Large intestine (tissue), 3 donors: ENCODE results near the gene CACNA1B. TPM values are rescaled to one million over a fixed set of nuclear protein-coding genes. Genes with fewer than 3 reads are reported as not detected.

Experiments
- DNase-seq, 2 donors: peaks; one replicate each; pipeline versions ENCODE4 v3.0.0 to v3.0.0-alpha.2; 2013
- H3K27ac ChIP-seq: one replicate; pipeline ENCODE4 v1.5.1; 2013; ENCODE audit warnings: low read length
- H3K27me3 ChIP-seq: 2 replicates; pipeline ENCODE4 v1.6.1; 2013; ENCODE audit warnings: low read length; ENCODE audit not compliant: control insufficient read depth, insufficient read depth
- H3K36me3 ChIP-seq: 2 replicates; pipeline ENCODE4 v1.6.1; 2013; ENCODE audit warnings: low read length; ENCODE audit not compliant: control insufficient read depth, insufficient read depth
- H3K4me1 ChIP-seq: one replicate; pipeline ENCODE4 v1.6.1; 2013; ENCODE audit warnings: low read length; ENCODE audit not compliant: control insufficient read depth, insufficient read depth
- H3K4me3 ChIP-seq: one replicate; pipeline ENCODE4 v1.5.1; 2013; ENCODE audit warnings: low read length
- H3K9me3 ChIP-seq: one replicate; pipeline ENCODE4 v1.6.1; 2013; ENCODE audit warnings: mild to moderate bottlenecking, low read depth, low read length, moderate library complexity; ENCODE audit not compliant: control insufficient read depth
- WGBS: methylation state at CpG from one replicate; pipeline ENCODE4 v1.1.5; 2013; ENCODE audit warnings: low lambda C conversion rate; ENCODE audit not compliant: insufficient coverage; 5-methylcytosine and 5-hydroxymethylcytosine counted together
- polyA plus RNA-seq: library from polyadenylated mRNA; unstranded; fragments of 120-200 nt; gene quantifications from one replicate; pipeline ENCODE4 v1.2.1, GENCODE V29; 2013

Gene CACNA1B
- polyA plus RNA-seq, 1 donor: 1.8 TPM

DNA sequence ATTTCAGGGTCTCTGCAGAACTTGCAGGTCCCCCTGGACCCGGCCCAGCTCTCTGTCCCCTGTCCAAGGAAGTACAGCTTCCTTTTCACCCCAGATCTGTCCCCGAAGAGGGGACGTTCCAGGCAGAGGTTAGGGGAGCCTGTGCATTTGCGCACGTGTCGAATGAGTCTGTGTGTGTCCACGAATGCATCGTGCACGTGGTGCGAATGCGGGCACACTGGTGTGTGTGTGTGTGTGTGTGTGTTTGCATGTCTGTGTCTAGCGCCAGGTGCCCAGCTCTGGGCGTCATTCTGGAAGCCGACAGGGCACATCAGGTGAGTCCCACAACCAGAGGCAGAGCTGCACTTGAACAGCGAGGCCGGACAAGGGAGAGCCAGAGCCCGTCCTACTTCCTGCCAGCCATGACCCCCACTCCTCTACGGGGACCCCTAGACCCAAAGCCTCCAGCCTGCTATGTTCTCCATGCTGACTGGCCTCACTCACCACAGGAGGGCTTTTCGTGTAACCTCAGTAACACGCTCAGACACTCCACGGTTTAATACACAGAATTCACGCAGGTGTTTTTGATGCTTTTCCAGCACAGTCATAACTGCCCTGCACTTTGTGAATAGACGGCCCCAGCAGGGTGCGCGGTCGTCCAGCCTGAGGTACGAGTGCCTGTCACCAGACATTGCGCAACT, 41.3 kb upstream of the CACNA1B start:
- peaks cover 41% of the 10 kb centered on the region for H3K36me3 ChIP-seq
- WGBS: no CpG with 5 or more reads among the region's 28 CpGs

DNA sequence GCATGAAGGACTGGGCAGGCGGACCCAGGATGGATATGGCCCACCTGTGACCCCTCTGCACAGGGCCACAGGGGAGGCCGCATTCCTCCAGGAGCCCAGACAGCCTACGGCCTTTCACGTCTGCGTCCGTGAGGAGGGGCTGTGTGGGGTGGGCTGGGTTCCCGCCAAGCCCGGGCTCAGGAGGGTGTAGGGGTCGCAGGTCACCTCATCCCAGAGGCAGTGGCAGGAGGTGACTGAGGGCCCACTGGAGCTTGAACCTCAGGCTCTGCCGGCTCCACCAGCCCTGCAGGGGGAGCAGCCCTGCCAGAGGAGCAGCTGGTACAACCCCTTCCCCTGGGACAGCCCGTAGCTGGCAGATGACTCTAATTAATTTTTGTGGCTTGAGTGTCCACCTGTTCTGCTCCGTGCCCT, 40.7 kb upstream of the CACNA1B start:
- Histone ChIP-seq H3K36me3 (peaks cover 39% of the 10 kb centered on the region), H3K9me3 (peaks cover 31% of the 10 kb centered on the region), H3K4me1 (no peaks in the 10 kb centered on the region), H3K27ac (no peak overlapping the region), H3K27me3 (no peaks in the 10 kb centered on the region), H3K4me3 (no peak overlapping the region)
- no peak for DNase-seq
- no CpG with 5 or more reads among the region's 12 CpGs for WGBS

More for the DNA sequence above, 41.3 kb upstream of the CACNA1B start:
- no peak overlapping the region for H3K27ac ChIP-seq
- no peak for DNase-seq
- H3K27me3 ChIP-seq: no peaks in the 10 kb centered on the region
- no peak overlapping the region for H3K4me3 ChIP-seq
- H3K4me1 ChIP-seq: no peaks in the 10 kb centered on the region
- peaks cover 32% of the 10 kb centered on the region for H3K9me3 ChIP-seq

DNA sequence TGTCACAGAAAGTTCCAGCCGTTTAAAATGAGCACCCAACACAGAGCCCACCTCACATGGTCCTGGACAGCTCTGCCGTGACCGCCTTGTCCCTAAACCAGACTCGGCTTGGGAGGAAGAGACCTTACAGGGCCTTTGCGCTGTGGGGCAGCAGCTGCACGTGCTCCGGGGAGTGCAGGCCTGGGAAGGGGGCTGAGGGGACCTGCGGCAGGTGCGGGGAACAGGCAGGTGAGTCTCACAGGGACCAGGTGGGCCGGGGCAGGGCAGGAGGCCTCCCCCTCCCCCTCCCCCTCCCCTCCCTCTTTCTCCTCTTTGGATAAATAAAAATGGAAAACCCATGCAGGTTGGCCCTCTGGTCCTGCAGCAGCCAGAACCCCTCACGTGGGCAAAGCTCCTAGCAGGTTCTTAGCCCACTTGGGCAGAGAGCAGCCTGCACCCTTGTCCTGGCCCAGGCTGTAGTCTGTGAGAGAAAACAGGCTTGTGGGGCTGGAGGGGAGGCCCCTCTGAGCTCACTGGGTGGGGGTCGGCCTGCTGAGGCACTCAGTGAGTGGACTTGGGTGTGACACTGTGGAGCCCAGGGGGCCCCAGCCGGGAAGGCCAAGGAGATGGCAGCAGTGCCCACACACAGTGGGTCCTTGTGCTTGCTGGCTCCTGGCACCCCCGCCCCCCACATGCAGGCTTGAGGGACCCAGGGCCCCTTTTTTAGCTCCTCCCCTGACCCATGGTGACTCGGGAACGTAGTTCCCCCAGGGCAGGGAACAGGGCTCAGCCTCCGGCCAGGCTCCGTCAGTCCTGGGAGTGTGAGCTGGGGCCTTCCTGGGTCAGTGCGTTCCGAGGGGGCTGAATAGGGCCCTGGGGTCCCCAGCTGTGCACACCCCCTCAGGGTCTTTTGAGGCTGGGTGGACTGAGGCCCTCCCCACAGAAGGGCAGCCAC, 40.0 kb upstream of the CACNA1B start:
- Histone ChIP-seq H3K27me3 (no peaks in the 10 kb centered on the region), H3K36me3 (peaks cover 37% of the 10 kb centered on the region), H3K27ac (no peak overlapping the region), H3K4me1 (no peaks in the 10 kb centered on the region), H3K4me3 (no peak overlapping the region), H3K9me3 (peaks cover 24% of the 10 kb centered on the region)
- WGBS: no CpG with 5 or more reads among the region's 20 CpGs
- DNase-seq: no peak

DNA sequence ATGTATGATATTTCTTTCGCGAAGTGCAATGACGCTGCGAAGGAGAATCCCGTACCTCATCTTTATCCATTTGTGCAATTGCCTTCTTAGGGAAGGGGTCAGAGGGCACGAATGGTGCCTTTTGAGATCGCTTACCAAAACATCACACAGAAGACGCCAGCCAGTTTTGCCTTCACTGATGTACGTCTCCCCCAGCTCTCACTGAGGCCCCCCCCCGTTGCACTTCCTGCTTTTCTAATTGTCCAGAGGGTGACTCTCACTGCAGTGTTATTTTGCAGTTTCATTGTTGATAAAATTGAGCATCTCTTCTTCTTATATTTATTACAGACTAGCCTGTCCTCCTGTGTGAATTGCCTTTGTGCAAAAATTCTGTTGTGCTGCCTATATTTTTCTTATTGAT, 39.0 kb upstream of the CACNA1B start:
- Histone ChIP-seq H3K27me3 (no peaks in the 10 kb centered on the region), H3K36me3 (peaks cover 27% of the 10 kb centered on the region), H3K27ac (no peak overlapping the region), H3K4me1 (no peaks in the 10 kb centered on the region), H3K9me3 (peaks cover 16% of the 10 kb centered on the region), H3K4me3 (no peak overlapping the region)
- no peak for DNase-seq
- WGBS: no CpG with 5 or more reads among the region's 10 CpGs

DNA sequence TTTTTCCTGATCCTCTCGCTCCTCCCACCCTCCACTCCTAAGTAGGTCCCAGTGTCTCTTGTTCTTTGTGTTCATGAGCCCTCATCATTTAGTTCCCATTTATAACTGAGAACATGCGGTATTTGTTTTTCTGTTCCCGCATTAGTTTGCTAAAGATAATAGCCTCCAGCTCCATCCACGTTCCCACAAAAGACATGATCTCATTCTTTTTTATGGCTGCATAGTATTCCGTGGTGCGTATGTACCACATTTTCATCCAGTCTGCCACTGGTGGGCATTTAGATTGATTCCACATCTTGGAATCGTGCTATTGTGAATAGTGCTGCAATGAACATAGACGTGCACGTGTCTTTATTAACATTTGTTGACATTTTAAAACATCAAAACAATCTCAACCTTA, 34.2 kb upstream of the CACNA1B start:
- no peak for DNase-seq
- 100% methylated on average over 3 of the region's 9 CpGs for WGBS
- H3K4me1 ChIP-seq: no peaks in the 10 kb centered on the region
- no peaks in the 10 kb centered on the region for H3K36me3 ChIP-seq
- H3K4me3 ChIP-seq: no peak overlapping the region
- no peak overlapping the region for H3K27ac ChIP-seq
- no peaks in the 10 kb centered on the region for H3K27me3 ChIP-seq
- H3K9me3 ChIP-seq: peaks cover 2% of the 10 kb centered on the region

DNA sequence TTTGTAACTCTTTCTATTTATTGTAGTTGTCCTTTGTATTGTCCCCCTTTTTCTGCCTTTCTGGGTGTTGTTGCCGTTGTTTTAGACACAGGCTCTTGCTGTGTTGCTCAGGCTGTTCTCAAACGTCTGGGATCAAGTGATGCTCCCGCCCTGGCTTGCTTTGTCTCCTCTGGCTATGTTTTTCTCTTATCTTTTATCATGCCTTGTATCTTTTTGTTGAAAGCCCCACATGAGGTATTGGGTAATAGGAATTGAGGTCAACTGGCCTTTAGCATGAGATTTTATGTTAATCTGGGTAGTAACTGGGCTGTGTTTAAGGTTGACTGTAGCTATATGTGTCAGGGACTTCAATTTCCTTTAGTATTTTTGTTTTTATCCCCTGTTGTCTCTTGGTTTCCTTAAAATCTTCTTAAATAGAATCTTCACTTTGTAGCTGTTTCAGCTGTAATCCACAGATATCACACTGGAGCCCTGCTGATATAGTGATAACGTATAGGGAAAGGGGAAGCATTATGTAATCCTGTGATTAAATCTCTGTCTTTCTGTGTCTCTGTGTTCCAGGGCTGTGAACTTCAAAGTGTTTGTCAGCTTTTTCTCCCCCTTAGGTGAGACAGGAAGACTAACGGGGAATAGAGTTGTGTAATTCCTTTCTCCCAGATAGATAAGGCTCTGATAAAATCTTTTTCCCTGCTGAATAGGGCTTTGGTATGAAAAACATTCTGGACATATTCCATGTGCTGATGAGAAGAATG, 25.9 kb upstream of the CACNA1B start:
- Histone ChIP-seq H3K27ac (no peak overlapping the region), H3K4me3 (no peak overlapping the region), H3K36me3 (no peaks in the 10 kb centered on the region), H3K4me1 (no peaks in the 10 kb centered on the region), H3K9me3 (peaks cover 15% of the 10 kb centered on the region), H3K27me3 (no peaks in the 10 kb centered on the region)
- 83% methylated on average over 1 of the region's 5 CpGs for WGBS
- no peak for DNase-seq

DNA sequence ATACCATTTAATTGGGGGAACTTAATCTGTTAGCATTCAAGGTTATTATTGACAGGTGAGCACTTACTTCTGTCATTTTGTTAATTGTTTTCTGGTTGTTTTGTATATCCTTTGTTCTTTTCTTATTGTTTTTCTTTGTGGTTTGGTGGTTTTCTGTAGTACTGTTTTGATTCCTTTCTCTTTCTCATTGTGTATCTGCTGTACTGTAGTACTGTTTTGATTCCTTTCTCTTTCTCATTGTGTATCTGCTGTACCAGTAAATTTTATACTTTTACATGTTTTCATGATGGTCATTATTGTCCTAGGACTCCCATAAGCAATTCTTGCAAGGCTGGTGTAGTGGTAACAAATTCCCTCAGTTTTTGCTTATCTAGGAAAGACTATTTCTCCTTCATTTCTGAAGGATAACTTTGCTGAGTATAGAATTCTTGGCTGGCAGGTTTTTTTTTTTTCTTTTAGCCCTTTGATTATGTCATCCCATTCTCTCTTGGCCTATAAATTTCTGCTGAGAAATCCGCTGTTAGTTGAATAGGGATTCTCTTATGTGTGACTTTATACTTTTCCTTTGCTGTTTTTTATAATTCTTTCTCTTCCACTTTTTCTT, 24.1 kb upstream of the CACNA1B start:
- H3K27me3 ChIP-seq: no peaks in the 10 kb centered on the region
- H3K4me3 ChIP-seq: no peak overlapping the region
- H3K4me1 ChIP-seq: no peaks in the 10 kb centered on the region
- no peaks in the 10 kb centered on the region for H3K36me3 ChIP-seq
- 100% methylated on average over 1 of the region's 1 CpG for WGBS
- no peak overlapping the region for H3K27ac ChIP-seq
- H3K9me3 ChIP-seq: peaks cover 15% of the 10 kb centered on the region
- no peak for DNase-seq

DNA sequence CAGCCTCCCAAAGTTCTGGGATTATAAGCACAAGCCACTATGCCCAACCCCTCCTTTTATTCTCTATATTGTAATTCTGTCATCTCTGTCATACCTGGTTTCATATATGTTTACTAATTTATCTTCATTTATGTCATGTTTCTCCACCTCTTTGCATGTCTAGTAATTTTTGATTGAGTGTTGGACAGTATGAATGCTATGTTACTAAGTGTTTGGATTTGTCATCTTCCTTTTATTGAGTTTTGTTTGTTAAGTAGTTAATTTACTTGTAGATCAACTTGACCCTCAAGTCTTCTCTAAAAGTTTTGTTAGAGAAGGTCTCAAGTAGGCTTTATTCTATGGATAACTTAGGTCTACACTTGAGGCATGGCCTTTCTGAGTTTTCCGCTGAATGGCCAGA, 17.2 kb upstream of the CACNA1B start:
- DNase-seq: no peak
- WGBS: no CpG with 5 or more reads among the region's 1 CpG
- no peaks in the 10 kb centered on the region for H3K36me3 ChIP-seq
- no peaks in the 10 kb centered on the region for H3K4me1 ChIP-seq
- H3K27me3 ChIP-seq: no peaks in the 10 kb centered on the region
- no peak overlapping the region for H3K27ac ChIP-seq
- peaks cover 11% of the 10 kb centered on the region for H3K9me3 ChIP-seq
- H3K4me3 ChIP-seq: no peak overlapping the region

DNA sequence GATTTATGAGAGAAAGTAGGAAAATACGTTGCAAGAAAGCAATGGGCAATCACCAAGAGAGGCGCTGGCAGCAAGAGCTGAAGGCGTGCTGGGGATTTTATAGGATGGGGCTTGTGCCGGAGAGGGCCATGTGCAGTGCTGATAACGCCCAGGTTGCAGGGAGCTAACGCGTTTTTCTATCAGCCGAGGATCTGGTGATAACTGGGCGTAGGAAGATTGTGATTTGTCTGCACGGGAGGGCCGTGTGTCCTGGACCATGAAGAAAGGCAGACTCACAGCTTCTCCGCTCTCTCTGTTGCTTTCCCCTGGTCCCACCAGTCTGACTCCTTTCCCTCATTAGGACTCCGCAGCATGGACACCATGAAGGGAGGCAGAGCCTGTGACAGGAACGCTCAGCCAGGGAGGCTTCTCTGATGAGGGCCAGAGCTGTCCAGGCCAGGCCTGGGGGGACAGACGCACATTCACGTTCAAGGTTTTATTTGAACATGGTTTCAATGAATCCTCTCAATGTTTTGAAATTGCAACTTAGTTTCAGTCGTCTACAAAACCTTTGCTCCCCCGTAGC, 11.9 kb upstream of the CACNA1B start:
- 100% methylated on average over 1 of the region's 18 CpGs for WGBS
- no peak for DNase-seq
- Histone ChIP-seq H3K4me1 (no peaks in the 10 kb centered on the region), H3K4me3 (no peak overlapping the region), H3K27ac (no peak overlapping the region), H3K27me3 (no peaks in the 10 kb centered on the region), H3K36me3 (no peaks in the 10 kb centered on the region), H3K9me3 (peaks cover 3% of the 10 kb centered on the region)
